GM20000 (cell line): Measurements from ENCODE around the gene GCNT2.
"Not testable (repeated sequence)": the region's sequence is repeated elsewhere in the genome, so short reads cannot be mapped to it uniquely, and the experiment has no call there.

ENCODE experiments used
- DNase-seq: peaks from one replicate; pipeline ENCODE4 v3.0.0; 2012; ENCODE audit warnings: low spot score
- TF ChIP-seq, protein P1 (sequence below): IDR thresholded peaks from 2 replicates; pipeline ENCODE4 v1.5.1; 2012; ENCODE audit warnings: mild to moderate bottlenecking, control low read depth; ENCODE audit errors: extremely low read depth, missing control alignments

The GCNT2 gene

DNA sequence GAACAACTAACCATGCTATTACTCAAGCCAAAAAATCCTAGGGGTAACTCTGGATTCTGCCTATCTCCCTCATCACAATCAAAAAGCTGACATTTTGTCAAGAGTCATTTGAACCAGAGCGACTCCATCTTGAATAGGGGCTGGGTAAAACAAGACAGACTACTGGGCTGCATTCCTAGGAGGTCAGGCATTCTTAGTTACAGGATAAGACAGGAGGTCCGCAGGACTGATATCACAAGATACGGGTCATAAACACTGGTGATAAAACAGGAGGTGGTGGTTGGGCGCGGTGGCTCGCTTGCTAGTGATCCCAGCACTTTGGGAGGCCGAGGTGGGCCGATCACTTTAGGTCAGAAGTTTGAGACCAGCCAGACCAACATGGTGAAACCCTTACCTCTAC lies 141.1 kb downstream of the GCNT2 start:
- TF ChIP-seq, protein P1, sequence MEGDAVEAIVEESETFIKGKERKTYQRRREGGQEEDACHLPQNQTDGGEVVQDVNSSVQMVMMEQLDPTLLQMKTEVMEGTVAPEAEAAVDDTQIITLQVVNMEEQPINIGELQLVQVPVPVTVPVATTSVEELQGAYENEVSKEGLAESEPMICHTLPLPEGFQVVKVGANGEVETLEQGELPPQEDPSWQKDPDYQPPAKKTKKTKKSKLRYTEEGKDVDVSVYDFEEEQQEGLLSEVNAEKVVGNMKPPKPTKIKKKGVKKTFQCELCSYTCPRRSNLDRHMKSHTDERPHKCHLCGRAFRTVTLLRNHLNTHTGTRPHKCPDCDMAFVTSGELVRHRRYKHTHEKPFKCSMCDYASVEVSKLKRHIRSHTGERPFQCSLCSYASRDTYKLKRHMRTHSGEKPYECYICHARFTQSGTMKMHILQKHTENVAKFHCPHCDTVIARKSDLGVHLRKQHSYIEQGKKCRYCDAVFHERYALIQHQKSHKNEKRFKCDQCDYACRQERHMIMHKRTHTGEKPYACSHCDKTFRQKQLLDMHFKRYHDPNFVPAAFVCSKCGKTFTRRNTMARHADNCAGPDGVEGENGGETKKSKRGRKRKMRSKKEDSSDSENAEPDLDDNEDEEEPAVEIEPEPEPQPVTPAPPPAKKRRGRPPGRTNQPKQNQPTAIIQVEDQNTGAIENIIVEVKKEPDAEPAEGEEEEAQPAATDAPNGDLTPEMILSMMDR = no peak
- no peak for DNase-seq

DNA sequence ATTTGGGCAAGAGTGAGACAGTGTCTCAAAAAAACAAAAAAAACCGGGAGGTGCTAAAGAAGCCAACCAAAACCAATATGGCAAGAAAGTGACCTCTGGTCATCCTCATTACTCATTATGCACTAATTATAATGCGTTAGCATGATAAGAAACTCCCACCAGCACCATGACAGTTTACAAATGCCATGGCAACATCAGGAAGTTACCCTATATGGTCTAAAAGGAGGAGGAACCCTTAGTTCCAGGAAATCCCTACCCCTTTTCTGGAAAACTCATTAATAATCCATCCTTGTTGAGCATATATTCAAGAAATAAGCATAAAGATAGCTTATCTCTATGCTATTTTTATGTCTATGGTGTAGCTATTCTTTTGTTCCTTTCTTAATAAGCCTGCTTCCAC lies 141.6 kb downstream of the GCNT2 start:
- TF ChIP-seq, protein P1 = no peak
- DNase-seq = no peak

DNA sequence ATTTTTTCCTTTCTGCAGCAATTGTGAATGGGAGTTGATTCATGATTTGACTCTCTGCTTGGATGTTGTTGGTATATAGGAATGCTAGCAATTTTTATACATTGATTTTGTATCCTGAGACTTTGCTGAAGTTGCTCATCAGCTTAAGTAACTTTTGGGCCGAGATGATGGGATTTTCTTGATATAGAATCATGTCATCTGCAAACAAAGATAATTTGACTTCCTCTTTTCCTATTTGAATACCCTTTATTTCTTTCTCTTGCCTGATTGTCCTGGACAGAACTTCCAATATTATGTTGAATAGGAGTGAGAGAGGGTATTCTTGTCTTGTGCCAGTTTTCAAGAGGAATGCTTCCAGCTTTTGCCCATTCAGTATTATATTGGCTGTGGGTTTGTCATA lies 144.4 kb downstream of the GCNT2 start:
- DNase-seq = not testable (repeated sequence)

DNA sequence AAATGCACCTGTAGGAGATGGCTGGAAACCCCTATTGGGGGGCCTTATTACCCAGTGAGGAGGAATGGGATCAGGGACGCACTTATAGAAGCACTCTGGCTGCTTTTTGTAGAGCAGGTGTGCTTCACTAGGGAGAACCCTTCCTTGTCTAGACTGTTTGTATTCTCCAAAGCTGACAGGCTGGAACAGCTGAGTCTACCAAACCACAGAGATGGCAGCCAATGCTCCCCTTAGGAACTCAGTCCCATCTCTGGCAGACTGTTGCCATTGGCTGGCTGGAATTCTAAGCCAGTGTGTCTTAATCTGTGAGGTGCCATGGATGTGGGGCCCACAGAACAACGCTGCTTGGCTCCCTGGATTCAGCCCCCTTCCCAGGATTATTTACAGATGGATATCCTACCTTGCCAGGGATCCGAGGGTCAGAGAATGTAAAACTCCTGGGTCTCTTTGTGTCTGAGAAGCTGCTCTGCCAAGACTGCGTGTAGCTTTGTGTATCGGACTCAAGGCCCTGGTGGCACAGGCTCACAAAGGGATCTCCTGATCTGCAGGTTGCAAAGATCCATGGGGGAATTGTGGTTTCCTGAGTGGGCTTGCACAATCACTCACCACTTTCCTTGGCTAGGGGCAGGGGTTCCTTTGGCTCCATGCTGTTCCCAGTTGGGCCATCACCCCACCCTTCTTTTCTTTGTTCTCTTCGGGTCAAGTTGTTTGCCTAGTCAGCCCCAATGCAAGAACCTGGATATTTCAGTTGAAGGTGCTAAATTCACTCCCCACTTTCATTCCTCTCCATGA lies 147.2 kb downstream of the GCNT2 start:
- no peak for DNase-seq
- TF ChIP-seq, protein P1 = no peak

DNA sequence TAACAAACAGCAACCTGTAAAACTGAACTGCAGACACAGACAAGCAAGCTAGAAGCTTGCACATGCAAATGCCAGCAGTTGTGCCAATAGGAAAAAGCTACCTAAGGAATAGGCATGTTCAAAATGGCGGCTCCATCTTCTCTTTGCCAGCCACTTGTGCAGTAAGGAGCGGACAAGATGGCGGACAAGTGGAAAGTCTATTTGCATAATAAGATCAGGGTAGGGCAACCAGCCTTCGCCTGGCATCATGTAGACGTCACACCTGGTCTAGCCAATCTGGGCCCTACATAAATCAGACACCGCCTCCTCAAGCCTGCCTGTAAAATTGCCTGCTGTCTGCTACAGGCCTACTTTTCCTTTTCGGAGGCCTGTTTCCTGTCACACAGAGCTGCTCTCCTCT lies 155.3 kb downstream of the GCNT2 start:
- TF ChIP-seq, protein P1 = no peak
- DNase-seq = no peak

DNA sequence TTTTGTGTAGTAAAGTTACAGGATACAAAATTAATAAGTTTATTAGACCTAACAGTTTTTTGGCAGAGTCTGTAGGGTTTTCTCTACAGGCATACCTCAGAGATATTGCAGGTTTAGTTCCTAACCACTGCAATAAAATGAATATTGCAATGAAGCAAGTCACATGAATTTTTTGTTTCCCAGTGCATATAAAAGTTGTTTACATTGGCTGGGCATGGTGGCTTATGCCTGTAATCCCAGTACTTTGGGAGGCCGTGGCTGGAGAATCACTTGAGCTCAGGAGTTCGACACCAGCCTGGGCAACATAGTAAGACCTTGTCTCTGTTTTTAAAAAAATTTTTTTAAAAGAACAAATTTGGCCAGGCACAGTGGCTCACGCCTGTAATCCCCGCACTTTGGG lies 157.3 kb downstream of the GCNT2 start:
- TF ChIP-seq, protein P1 = no peak
- DNase-seq = no peak
